Prostate gland (tissue), 2 donors: ENCODE results near the gene RGS19. TPM values are rescaled to one million over a fixed set of nuclear protein-coding genes. Genes with fewer than 3 reads are reported as not detected.
A peak's percentile ranks its signal among the peaks of the same experiment; 100 is the strongest.

Experiments used
- DNase-seq: peaks from one replicate; pipeline ENCODE4 v3.0.0-alpha.2; 2019; ENCODE audit warnings: low spot score
- H3K27ac ChIP-seq, 2 donors: fragments of 200-600 bp; sonication (generic); 2 replicates each; pipeline ENCODE4 v1.5.1; 2017 to 2019
- H3K27me3 ChIP-seq: fragments of 200-600 bp; sonication (generic); replicated peaks from 2 replicates; pipeline ENCODE4 v1.5.1; 2019; ENCODE audit not compliant: insufficient read depth
- H3K36me3 ChIP-seq, 2 donors: fragments of 200-600 bp; sonication (generic); 1 replicate in 1 of 2; 2 replicates in 1 of 2; pipeline versions ENCODE4 v1.5.1 to v1.8.1; 2017 to 2019
- H3K4me1 ChIP-seq: fragments of 200-600 bp; sonication (generic); replicated peaks from 2 replicates; pipeline ENCODE4 v1.5.1; 2019
- H3K4me3 ChIP-seq, 2 donors: fragments of 200-600 bp; sonication (generic); 2 replicates each; pipeline ENCODE4 v1.5.1; 2017 to 2019
- H3K9me3 ChIP-seq: fragments of 200-600 bp; sonication (generic); 2 replicates; pipeline ENCODE4 v1.5.1; 2017
- POLR2A ChIP-seq: fragments of 450-650 bp; IDR thresholded peaks from one replicate; pipeline ENCODE4 v1.6.1; 2016; ENCODE audit warnings: antibody characterized with exemption, mild to moderate bottlenecking
- POLR2AphosphoS5 ChIP-seq: sonication (generic); formaldehyde crosslinking; IDR thresholded peaks from one replicate; pipeline ENCODE4 v1.6.1; 2017; ENCODE audit warnings: antibody characterized with exemption
- whole genome bisulfite sequencing: methylation state at CpG from one replicate; pipeline ENCODE4 v1.1.5; 2018; 5-methylcytosine and 5-hydroxymethylcytosine counted together
- intact Hi-C: fragments of 100-400 bp; cut with DNase I; formaldehyde crosslinking; loops from one replicate; pipeline ENCODE4 v1.14.2; 2022
- total RNA-seq, 2 donors: library from RNA; depleted of rRNA; stranded (reverse); fragments of >200 nt; gene quantifications; one replicate each; pipeline ENCODE4 v1.1.0, GENCODE V29; 2016
- TF ChIP-seq, protein P1 (sequence below), 4 experiments: fragments of 200-600 bp in 2 of 4; fragments of 450-650 bp in 2 of 4; sonication (generic) in 2 of 4; IDR thresholded peaks; 1 replicate in 3 of 4; 2 replicates in 1 of 4; pipeline ENCODE4 v1.5.1; 2016 to 2019; ENCODE audit warnings: antibody characterized with exemption in 4 of 4, mild to moderate bottlenecking in 2 of 4, moderate library complexity in 2 of 4

Gene RGS19
- total RNA-seq, 2 donors from 2014 or later = 13.3 to 15.1 TPM

DNA sequence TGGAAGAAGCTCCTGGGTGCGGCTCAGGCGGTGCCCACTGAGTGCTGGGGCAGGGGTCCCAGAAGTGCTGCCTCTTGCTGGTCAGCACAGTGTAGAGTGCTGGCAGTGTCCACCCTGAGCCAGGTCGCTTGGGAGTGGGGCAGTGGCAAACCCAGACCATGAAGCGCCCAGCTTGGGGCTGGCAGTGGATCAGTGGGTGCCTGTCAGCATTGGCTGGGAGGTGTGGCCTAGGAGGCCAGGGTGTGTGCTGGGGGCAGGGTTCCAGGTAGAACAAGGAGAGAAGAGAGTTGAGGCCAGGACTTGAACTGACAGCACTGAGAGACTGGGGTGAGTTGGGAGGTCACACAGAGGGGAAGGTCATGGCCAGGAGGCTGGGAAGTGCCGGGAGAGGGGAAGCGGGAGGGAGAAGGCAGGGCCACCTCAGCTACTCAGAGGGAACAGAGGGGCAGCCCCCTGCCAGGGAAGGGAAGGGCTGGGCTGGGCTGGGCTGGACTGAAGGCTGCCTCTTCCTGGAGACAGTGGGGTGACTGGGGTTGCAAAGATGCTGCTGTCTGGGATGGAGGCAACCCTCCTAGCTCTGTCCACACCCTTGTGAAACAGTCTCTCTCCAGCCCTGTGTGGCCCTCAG lies 12.2 kb downstream of the RGS19 start:
- Histone ChIP-seq H3K4me3 (no peak overlapping the region), H3K9me3 (no peaks in the 10 kb centered on the region), H3K27ac (no peak overlapping the region), H3K36me3 (no peaks in the 10 kb centered on the region), H3K27me3 (no peaks in the 10 kb centered on the region), H3K4me1 (peaks cover 10% of the 10 kb centered on the region)
- no peak for DNase-seq
- 88% methylated on average over 6 of the region's 6 CpGs for WGBS
- intact Hi-C loops = loop anchor here (10.0 kb wide), 1 partner anchor 172 kb away; the partner anchor contains the start of gene DNAJC5
- TF ChIP-seq, protein P1, sequence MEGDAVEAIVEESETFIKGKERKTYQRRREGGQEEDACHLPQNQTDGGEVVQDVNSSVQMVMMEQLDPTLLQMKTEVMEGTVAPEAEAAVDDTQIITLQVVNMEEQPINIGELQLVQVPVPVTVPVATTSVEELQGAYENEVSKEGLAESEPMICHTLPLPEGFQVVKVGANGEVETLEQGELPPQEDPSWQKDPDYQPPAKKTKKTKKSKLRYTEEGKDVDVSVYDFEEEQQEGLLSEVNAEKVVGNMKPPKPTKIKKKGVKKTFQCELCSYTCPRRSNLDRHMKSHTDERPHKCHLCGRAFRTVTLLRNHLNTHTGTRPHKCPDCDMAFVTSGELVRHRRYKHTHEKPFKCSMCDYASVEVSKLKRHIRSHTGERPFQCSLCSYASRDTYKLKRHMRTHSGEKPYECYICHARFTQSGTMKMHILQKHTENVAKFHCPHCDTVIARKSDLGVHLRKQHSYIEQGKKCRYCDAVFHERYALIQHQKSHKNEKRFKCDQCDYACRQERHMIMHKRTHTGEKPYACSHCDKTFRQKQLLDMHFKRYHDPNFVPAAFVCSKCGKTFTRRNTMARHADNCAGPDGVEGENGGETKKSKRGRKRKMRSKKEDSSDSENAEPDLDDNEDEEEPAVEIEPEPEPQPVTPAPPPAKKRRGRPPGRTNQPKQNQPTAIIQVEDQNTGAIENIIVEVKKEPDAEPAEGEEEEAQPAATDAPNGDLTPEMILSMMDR (IDR thresholded peaks at IDR 0.05) = no peak
- TF ChIP-seq POLR2AphosphoS5 = no peak
- TF ChIP-seq POLR2A = no peak

DNA sequence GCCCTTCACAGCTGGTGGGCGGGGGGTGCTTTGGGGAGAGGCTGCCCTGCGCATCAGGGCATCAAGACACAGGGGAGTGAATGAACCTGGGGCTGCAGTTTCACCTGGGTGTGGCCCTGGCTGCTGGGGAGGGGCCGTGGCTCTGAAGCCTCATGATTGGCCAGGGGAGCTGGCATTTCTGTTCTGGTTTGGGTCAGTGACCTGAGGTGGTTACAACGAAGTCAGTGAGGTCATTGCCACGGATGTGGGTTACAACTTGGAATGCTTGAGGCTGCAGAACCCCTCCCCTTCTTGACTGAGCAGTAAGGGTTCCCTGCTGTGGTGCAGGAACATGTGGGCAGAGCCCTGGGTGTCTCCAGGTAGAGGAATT lies 13.4 kb downstream of the RGS19 start:
- H3K9me3 ChIP-seq = no peaks in the 10 kb centered on the region
- TF ChIP-seq POLR2AphosphoS5 (no peak), POLR2A (no peak)
- TF ChIP-seq, protein P1 (IDR thresholded peaks at IDR 0.05) = no peak
- 43% methylated on average over 5 of the region's 5 CpGs for WGBS
- H3K27me3 ChIP-seq = no peaks in the 10 kb centered on the region
- no peak overlapping the region for H3K27ac ChIP-seq
- peaks cover 10% of the 10 kb centered on the region for H3K4me1 ChIP-seq
- no peaks in the 10 kb centered on the region for H3K36me3 ChIP-seq
- no peak for DNase-seq
- H3K4me3 ChIP-seq = no peak overlapping the region
- intact Hi-C loops = loop anchor here (10.0 kb wide), 1 partner anchor 171 kb away; the partner anchor contains the start of gene DNAJC5

DNA sequence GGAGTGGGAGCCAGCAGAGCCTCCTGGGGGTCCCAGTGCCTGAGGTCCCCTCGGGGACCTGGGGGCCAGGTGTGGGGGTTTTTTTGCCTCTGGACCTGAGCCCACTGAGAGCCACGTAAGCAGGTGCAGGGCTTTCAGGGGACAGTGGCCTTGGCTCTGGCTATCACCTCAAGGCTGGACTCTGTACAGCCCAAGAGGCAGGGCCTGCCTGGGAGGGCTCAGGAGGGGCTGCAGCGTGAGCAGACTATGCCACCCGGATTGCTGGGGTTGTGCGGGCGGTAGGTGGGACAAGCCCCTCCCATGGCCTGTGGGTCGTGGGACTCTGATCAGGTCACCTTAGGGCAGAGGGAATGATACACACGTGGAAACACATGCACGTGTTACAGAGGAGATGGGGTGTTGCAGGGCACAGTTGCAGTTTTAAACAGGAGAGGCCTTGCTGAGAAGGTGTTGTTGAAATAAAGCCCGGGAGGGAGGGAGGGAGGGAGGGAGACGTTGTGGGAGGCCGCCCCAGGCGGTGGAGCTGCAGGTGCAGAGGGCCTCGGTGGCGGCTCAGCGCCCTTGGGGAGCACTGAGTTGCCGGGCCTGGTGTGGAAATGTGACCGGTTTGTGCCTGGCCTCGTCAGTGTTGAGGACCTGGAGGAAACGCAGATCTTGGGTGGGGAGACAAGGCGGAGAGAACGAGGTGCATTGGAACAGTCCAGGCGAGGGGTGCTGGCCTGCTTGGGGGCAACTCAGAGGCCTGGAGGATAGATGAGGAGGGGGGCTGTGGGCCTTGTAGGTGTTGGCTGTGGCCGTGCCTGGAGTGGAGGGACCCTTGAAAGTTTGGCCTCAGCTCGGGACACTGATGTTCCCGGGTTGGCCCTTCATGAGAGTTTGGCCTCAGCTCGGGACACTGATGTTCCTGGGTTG lies 14.0 kb downstream of the RGS19 start:
- no peaks in the 10 kb centered on the region for H3K9me3 ChIP-seq
- H3K27me3 ChIP-seq = no peaks in the 10 kb centered on the region
- H3K4me3 ChIP-seq = no peak overlapping the region
- H3K4me1 ChIP-seq = peaks cover 10% of the 10 kb centered on the region
- H3K36me3 ChIP-seq = no peaks in the 10 kb centered on the region
- no peak overlapping the region for H3K27ac ChIP-seq
- no peak for DNase-seq
- WGBS = 58% methylated on average over 27 of the region's 27 CpGs
- intact Hi-C loops = loop anchor here (10.0 kb wide), 1 partner anchor 171 kb away; the partner anchor contains the start of gene DNAJC5
- TF ChIP-seq POLR2A (no peak), POLR2AphosphoS5 (no peak)
- TF ChIP-seq, protein P1 (IDR thresholded peaks at IDR 0.05) = no peak

DNA sequence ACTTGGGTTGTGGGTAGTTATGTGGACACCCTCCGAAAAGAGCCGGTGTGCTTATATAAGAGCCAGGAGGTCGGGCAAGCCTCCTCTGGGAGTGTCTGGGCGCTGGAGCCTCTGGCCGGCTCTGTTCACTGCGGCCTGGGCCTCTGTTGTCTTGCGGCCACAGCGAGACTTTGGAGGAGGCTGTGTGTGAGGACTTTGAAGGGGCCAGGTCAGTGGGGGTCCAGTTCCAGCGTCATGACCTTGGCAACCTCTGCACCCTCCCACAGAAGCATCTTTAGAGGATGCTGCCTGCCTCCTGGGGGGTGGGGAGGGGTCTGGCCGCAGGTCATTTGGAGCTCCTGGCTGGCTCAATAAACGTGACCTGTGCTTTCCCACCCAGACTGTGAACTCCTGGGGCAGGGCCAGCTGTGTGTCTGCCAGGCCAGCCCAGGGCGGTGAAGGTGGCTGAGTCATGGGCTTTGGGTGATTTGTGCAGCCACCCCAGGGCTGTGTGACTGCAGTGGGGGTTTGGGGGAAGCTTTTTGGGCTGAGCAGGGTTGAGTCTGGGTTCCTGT lies 15.1 kb downstream of the RGS19 start:
- intact Hi-C loops = loop anchor here (10.0 kb wide), 1 partner anchor 169 kb away; the partner anchor contains the start of gene DNAJC5
- Histone ChIP-seq H3K4me1 (peaks cover 10% of the 10 kb centered on the region), H3K9me3 (no peaks in the 10 kb centered on the region), H3K27me3 (no peaks in the 10 kb centered on the region), H3K27ac (no peak overlapping the region), H3K36me3 (no peaks in the 10 kb centered on the region), H3K4me3 (peak overlapping the region; percentile 67 to 88)
- DNase-seq = no peak
- WGBS = 37% methylated on average over 12 of the region's 12 CpGs
- TF ChIP-seq POLR2A (no peak), POLR2AphosphoS5 (no peak)
- TF ChIP-seq, protein P1 (IDR thresholded peaks at IDR 0.05) = no peak
